HCT116 (cell line): Measurements from ENCODE around the gene FRMPD3. TPM values are rescaled to one million over a fixed set of nuclear protein-coding genes. Genes with fewer than 3 reads are reported as not detected.

Source experiments
- ATAC-seq: fragments of 200-7000 bp; cut with Tn5 transposase; 2 replicates; pipeline ENCODE4 v1.9.1; 2020; ENCODE audit warnings: mild to moderate bottlenecking, moderate library complexity
- BruUV-seq: library from RNA; stranded (reverse); fragments of 400-500 nt; replicated peaks from 2 replicates; lab custom pipeline; 2021; lab: Mats Ljungman, UMichigan
- CTCF ChIA-PET: fragments of 300-600 bp; sonication (Branson Sonifier 250); formaldehyde crosslinking; loops from one replicate; lab custom pipeline; 2021; ENCODE audit warnings: antibody characterized with exemption; lab: Charles Lee
- POLR2A ChIA-PET: fragments of 300-600, 350-600 bp; sonication (Branson Sonifier 250); formaldehyde crosslinking; loops from one replicate; lab custom pipeline; 2021; ENCODE audit warnings: antibody characterized with exemption; lab: Charles Lee
- RAD21 ChIA-PET, 2 experiments: fragments of 300-600 bp; sonication (Branson Sonifier 250); formaldehyde crosslinking; loops; one replicate each; lab custom pipeline; 2023; ENCODE audit warnings: low total read pairs in 2 of 2; ENCODE audit not compliant: uncharacterized antibody in 2 of 2, unreplicated experiment in 2 of 2, low non-redundant PET in 1 of 2; lab: Charles Lee
- DNase-seq: peaks from one replicate; pipeline ENCODE4 v3.0.0-alpha.2; 2010; ENCODE audit warnings: low read depth, low spot score
- H2AFZ ChIP-seq: fragments of 200-600 bp; shearing (Covaris generic), sonication (generic); 2 replicates; pipeline ENCODE4 v1.6.1; 2017; ENCODE audit warnings: low read depth, mixed run types, mixed read lengths, antibody characterized with exemption, low read length; ENCODE audit not compliant: poor library complexity, severe bottlenecking
- H3K27ac ChIP-seq: 2 replicates; pipeline ENCODE4 v1.5.1; 2012; ENCODE audit warnings: low read depth, low read length
- H3K27me3 ChIP-seq: fragments of 200-600 bp; sonication (generic); 2 replicates; pipeline ENCODE4 v1.6.1; 2016; ENCODE audit warnings: mixed run types, low read length, mixed read lengths; ENCODE audit not compliant: insufficient read depth
- H3K36me3 ChIP-seq, 2 experiments: fragments of 200-500 bp in 1 of 2; fragments of 200-600 bp in 1 of 2; sonication (Bioruptor generic) in 1 of 2; sonication (generic) in 1 of 2; 2 replicates each; pipeline versions ENCODE4 v1.5.1 to v1.6.1; 2014 to 2016; ENCODE audit warnings: low read length in 2 of 2, inconsistent platforms in 1 of 2, mixed read lengths in 1 of 2, mixed run types in 1 of 2; ENCODE audit not compliant: insufficient read depth in 2 of 2, control insufficient read depth in 1 of 2
- H3K4me1 ChIP-seq, 2 experiments: fragments of 200-600 bp in 1 of 2; sonication (generic) in 1 of 2; 2 replicates each; pipeline versions ENCODE4 v1.5.1 to v1.6.1; 2012 to 2017; ENCODE audit warnings: low read length in 2 of 2, inconsistent platforms in 1 of 2, mild to moderate bottlenecking in 1 of 2, mixed read lengths in 1 of 2, mixed run types in 1 of 2, moderate library complexity in 1 of 2; ENCODE audit not compliant: insufficient read depth in 2 of 2, control insufficient read depth in 1 of 2
- H3K4me2 ChIP-seq: fragments of 200-600 bp; sonication (generic); 2 replicates; pipeline ENCODE4 v1.6.1; 2017; ENCODE audit warnings: mixed run types, low read length, mixed read lengths
- H3K4me3 ChIP-seq, 2 experiments: fragments of 200-600 bp in 1 of 2; sonication (generic) in 1 of 2; replicated peaks in 1 of 2; 2 replicates each; pipeline ENCODE4 v1.5.1; 2011 to 2016; ENCODE audit warnings: low read length in 2 of 2, control low read depth in 1 of 2, low read depth in 1 of 2, mild to moderate bottlenecking in 1 of 2, mixed read lengths in 1 of 2, mixed run types in 1 of 2
- H3K79me2 ChIP-seq: fragments of 200-600 bp; sonication (generic); 2 replicates; pipeline ENCODE4 v1.6.1; 2017; ENCODE audit warnings: mild to moderate bottlenecking, mixed run types, low read length, moderate library complexity, mixed read lengths; ENCODE audit not compliant: insufficient read depth
- H3K9ac ChIP-seq: fragments of 200-600 bp; sonication (generic); 2 replicates; pipeline ENCODE4 v1.6.1; 2016; ENCODE audit warnings: low read length, mixed read lengths
- H3K9me2 ChIP-seq: fragments of 200-600 bp; sonication (generic), shearing (Covaris generic); 2 replicates; pipeline ENCODE4 v1.6.1; 2017; ENCODE audit warnings: mixed run types, mild to moderate bottlenecking, moderate library complexity; ENCODE audit not compliant: insufficient read depth
- H3K9me3 ChIP-seq, 2 experiments: fragments of 200-500 bp in 1 of 2; fragments of 200-600 bp in 1 of 2; sonication (Bioruptor generic) in 1 of 2; sonication (generic) in 1 of 2; 2 replicates each; pipeline ENCODE4 v1.6.1; 2014 to 2017; ENCODE audit warnings: low read length in 2 of 2, mixed read lengths in 2 of 2, inconsistent platforms in 1 of 2, low read depth in 1 of 2, mild to moderate bottlenecking in 1 of 2, mixed run types in 1 of 2, moderate library complexity in 1 of 2; ENCODE audit not compliant: control insufficient read depth in 1 of 2, insufficient read depth in 1 of 2
- H4K20me1 ChIP-seq: fragments of 200-600 bp; sonication (generic), shearing (Covaris generic); 2 replicates; pipeline ENCODE4 v1.6.1; 2017; ENCODE audit warnings: mixed run types, mild to moderate bottlenecking, moderate library complexity; ENCODE audit not compliant: insufficient read depth
- ATF3 ChIP-seq: IDR thresholded peaks from 2 replicates; pipeline ENCODE4 v1.6.1; 2012
- CBX3 ChIP-seq: IDR thresholded peaks from 2 replicates; pipeline ENCODE4 v1.6.1; 2012; ENCODE audit warnings: low read depth
- CEBPB ChIP-seq: IDR thresholded peaks from 2 replicates; pipeline ENCODE4 v1.6.1; 2012; ENCODE audit warnings: low read depth
- EZH2phosphoT487 ChIP-seq: fragments of 200-600 bp; IDR thresholded peaks from 2 replicates; pipeline ENCODE4 v1.6.1; 2018; ENCODE audit warnings: antibody characterized with exemption, borderline replicate concordance
- JUND ChIP-seq: IDR thresholded peaks from 2 replicates; pipeline ENCODE4 v1.6.1; 2012
- MAX ChIP-seq: IDR thresholded peaks from 2 replicates; pipeline ENCODE4 v1.6.1; 2012
- POLR2A ChIP-seq: IDR thresholded peaks from 2 replicates; pipeline ENCODE4 v1.7.0; 2011; ENCODE audit warnings: borderline replicate concordance; ENCODE audit not compliant: insufficient read depth, insufficient read length; ENCODE audit errors: extremely low read depth
- RAD21 ChIP-seq: IDR thresholded peaks from 2 replicates; pipeline ENCODE4 v1.6.1; 2012; ENCODE audit warnings: low read depth, mild to moderate bottlenecking
- REST ChIP-seq: IDR thresholded peaks from 2 replicates; pipeline ENCODE4 v1.6.1; 2012; ENCODE audit warnings: low read depth
- SIN3A ChIP-seq: IDR thresholded peaks from 2 replicates; pipeline ENCODE4 v1.6.1; 2012; ENCODE audit warnings: low read depth
- TCF7L2 ChIP-seq: IDR thresholded peaks from 2 replicates; pipeline ENCODE4 v1.7.0; 2011; ENCODE audit warnings: borderline replicate concordance, inconsistent platforms; ENCODE audit not compliant: insufficient read depth, insufficient read length; ENCODE audit errors: extremely low read depth
- ZFX ChIP-seq: fragments of 450-650 bp; IDR thresholded peaks from 2 replicates; pipeline ENCODE4 v1.6.1; 2017
- intact Hi-C: fragments of 100-400 bp; cut with micrococcal nuclease; formaldehyde crosslinking; loops from 2 replicates; pipeline ENCODE4 v1.10.0; 2022
- total RNA-seq: library from RNA; stranded (reverse); gene quantifications from one replicate; pipeline ENCODE4 v1.2.1, GENCODE V29; 2021; ENCODE audit not compliant: unreplicated experiment

FRMPD3 gene
- total RNA-seq, 1 experiment from 2014 or later, result 0.42 TPM

GRCh38 chrX:107420571-107420970 is 28.9 kb upstream of the FRMPD3 start:
- POLR2A ChIA-PET, result no interaction called here
- no peak overlapping the region for H3K9ac ChIP-seq
- no peak overlapping the region for H3K27ac ChIP-seq
- RAD21 ChIA-PET, result interaction anchor here in 1 of 2 experiments (0.6 kb wide), 1 partner anchor 80 kb away, joined by 3 read pairs; no protein-coding TSS in a partner anchor
- H3K9me3 ChIP-seq, result no peaks in the 10 kb centered on the region
- no TSS peak for BruUV-seq
- no peaks in the 10 kb centered on the region for H3K36me3 ChIP-seq
- no peak overlapping the region for H3K4me3 ChIP-seq
- H3K4me2 ChIP-seq, result no peak overlapping the region
- TF ChIP-seq REST, result no peak
- TF ChIP-seq ZFX, result no peak
- TF ChIP-seq POLR2A, result no peak
- TF ChIP-seq TCF7L2, result no peak
- no peak for TF ChIP-seq EZH2phosphoT487
- TF ChIP-seq CBX3, result no peak
- no peak for TF ChIP-seq ATF3
- TF ChIP-seq RAD21, result no peak
- TF ChIP-seq MAX, result no peak
- no peak for TF ChIP-seq SIN3A
- TF ChIP-seq CEBPB, result no peak
- no peak for TF ChIP-seq JUND
- H4K20me1 ChIP-seq, result no peaks in the 10 kb centered on the region
- DNase-seq, result no peak
- ATAC-seq, result no peak
- intact Hi-C loops, result no loop called here
- H3K79me2 ChIP-seq, result no peaks in the 10 kb centered on the region
- H2AFZ ChIP-seq, result no peak overlapping the region
- no peaks in the 10 kb centered on the region for H3K4me1 ChIP-seq
- CTCF ChIA-PET, result no interaction called here
- H3K27me3 ChIP-seq, result no peaks in the 10 kb centered on the region
- no peaks in the 10 kb centered on the region for H3K9me2 ChIP-seq
